Tibial artery (tissue), 4 donors: ENCODE results near the gene RPL13.

Experiments
- DNase-seq, 2 donors: peaks; one replicate each; pipeline ENCODE4 v3.0.0-alpha.2; 2019
- H3K27ac ChIP-seq, 2 donors: fragments of 200-600 bp; sonication (generic) in 1 of 2; 1 replicate in 1 of 2; 2 replicates in 1 of 2; pipeline ENCODE4 v1.5.1; 2018 to 2019; ENCODE audit warnings: mild to moderate bottlenecking in 1 of 2
- H3K27me3 ChIP-seq, 2 donors: fragments of 200-600 bp; sonication (generic) in 1 of 2; one replicate each; pipeline versions ENCODE4 v1.5.1 to v1.6.0; 2016 to 2019
- H3K36me3 ChIP-seq, 3 donors: fragments of 200-600 bp; sonication (generic) in 2 of 3; one replicate each; pipeline ENCODE4 v1.5.1; 2016 to 2019; ENCODE audit warnings: mild to moderate bottlenecking in 2 of 3
- H3K4me1 ChIP-seq, 4 donors: fragments of 200-600 bp; sonication (generic) in 2 of 4; 1 replicate in 3 of 4; 2 replicates in 1 of 4; pipeline ENCODE4 v1.5.1; 2016 to 2019
- H3K4me3 ChIP-seq, 2 donors: fragments of 200-600 bp; sonication (generic) in 1 of 2; 1 replicate in 1 of 2; 2 replicates in 1 of 2; pipeline ENCODE4 v1.5.1; 2018 to 2019; ENCODE audit warnings: mild to moderate bottlenecking in 2 of 2
- H3K9me3 ChIP-seq, 3 donors: fragments of 200-600 bp; sonication (generic) in 1 of 3; one replicate each; pipeline ENCODE4 v1.5.1; 2016 to 2019
- intact Hi-C: fragments of 100-400 bp; cut with DNase I; formaldehyde crosslinking; loops from one replicate; pipeline ENCODE4 v1.15.0; 2023; ENCODE audit warnings: low total_unique reads
- TF ChIP-seq, protein P1 (sequence below), 2 experiments: fragments of 200-600 bp in 1 of 2; fragments of 450-650 bp in 1 of 2; IDR thresholded peaks; one replicate each; pipeline ENCODE4 v1.5.1; 2017 to 2019; ENCODE audit warnings: antibody characterized with exemption in 2 of 2, mild to moderate bottlenecking in 1 of 2, moderate library complexity in 1 of 2

Gene RPL13

DNA sequence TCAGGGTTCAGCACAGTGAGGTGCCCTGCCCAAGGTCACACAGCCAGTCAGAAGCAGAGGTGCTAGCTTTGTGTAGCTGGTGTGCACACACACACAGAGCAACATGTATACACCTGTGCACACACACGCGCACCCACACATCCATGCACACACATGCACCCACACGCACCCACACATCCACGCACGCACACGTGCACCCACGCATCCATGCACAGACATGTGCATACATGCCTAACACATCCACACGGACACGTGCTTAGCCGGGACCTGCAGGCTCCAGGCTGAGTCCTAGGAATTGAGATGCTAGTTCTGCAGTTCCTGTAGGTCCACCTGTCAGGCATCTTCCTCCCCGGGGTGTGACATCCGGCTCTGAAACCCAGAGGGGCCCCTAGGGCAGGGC lies 39.9 kb downstream of the RPL13 start:
- H3K4me1 ChIP-seq, result peaks cover 0 to 11% (median 7%) of the 10 kb centered on the region in 4 donors
- no peaks in the 10 kb centered on the region for H3K36me3 ChIP-seq
- H3K27me3 ChIP-seq, result peaks cover 0 to 28% of the 10 kb centered on the region in 2 donors
- DNase-seq, result no peak
- H3K27ac ChIP-seq, result no peak overlapping the region
- TF ChIP-seq, protein P1, sequence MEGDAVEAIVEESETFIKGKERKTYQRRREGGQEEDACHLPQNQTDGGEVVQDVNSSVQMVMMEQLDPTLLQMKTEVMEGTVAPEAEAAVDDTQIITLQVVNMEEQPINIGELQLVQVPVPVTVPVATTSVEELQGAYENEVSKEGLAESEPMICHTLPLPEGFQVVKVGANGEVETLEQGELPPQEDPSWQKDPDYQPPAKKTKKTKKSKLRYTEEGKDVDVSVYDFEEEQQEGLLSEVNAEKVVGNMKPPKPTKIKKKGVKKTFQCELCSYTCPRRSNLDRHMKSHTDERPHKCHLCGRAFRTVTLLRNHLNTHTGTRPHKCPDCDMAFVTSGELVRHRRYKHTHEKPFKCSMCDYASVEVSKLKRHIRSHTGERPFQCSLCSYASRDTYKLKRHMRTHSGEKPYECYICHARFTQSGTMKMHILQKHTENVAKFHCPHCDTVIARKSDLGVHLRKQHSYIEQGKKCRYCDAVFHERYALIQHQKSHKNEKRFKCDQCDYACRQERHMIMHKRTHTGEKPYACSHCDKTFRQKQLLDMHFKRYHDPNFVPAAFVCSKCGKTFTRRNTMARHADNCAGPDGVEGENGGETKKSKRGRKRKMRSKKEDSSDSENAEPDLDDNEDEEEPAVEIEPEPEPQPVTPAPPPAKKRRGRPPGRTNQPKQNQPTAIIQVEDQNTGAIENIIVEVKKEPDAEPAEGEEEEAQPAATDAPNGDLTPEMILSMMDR (IDR thresholded peaks at IDR 0.05), result no peak
- no peaks in the 10 kb centered on the region for H3K9me3 ChIP-seq
- H3K4me3 ChIP-seq, result no peak overlapping the region
- intact Hi-C loops, result no loop called here

DNA sequence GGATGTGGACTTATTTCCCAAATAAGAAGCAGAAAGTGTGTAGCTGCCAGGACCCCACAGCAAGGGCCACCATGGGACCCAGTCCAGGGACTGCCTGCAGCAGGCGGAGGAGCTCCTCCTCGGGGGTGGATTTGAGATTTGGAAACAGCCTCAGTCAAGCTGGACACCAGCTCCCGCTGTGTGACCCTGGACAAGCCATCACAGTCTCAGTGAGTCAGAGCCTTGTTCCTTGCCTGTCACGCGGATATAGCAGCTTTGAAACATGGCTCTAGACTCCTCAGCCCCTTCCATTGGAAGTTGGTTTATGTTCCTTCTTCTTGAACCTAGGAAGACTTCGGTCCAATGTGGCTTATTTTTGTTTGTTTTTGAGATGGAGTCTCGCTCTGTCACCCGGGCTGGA lies 40.5 kb downstream of the RPL13 start:
- Histone ChIP-seq H3K27ac (no peak overlapping the region), H3K36me3 (no peaks in the 10 kb centered on the region), H3K4me1 (peaks cover 0 to 11% (median 7%) of the 10 kb centered on the region in 4 donors), H3K4me3 (no peak overlapping the region), H3K27me3 (peaks cover 0 to 33% of the 10 kb centered on the region in 2 donors), H3K9me3 (no peaks in the 10 kb centered on the region)
- TF ChIP-seq, protein P1 (IDR thresholded peaks at IDR 0.05), result no peak
- intact Hi-C loops, result no loop called here
- no peak for DNase-seq

DNA sequence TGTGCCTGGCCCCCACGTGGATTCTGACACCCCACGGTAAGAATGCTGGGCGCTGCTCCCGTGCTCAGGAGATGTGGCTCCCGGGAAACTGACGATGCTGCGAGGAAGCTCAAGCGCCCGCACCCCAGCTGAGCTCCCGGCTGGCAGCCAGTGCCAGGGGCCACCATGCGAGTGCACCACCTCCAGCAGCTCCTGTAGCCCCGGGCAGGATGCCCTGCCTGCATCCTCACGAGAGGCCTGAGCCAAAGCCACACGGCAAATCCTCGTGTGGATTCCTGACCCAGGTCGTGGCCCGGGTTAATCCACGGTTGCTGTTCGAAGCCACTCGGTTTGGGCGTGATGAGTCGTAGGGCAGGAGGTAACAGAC lies 41.4 kb downstream of the RPL13 start:
- Histone ChIP-seq H3K36me3 (no peaks in the 10 kb centered on the region), H3K27ac (no peak overlapping the region), H3K9me3 (no peaks in the 10 kb centered on the region), H3K4me3 (no peak overlapping the region), H3K4me1 (peaks cover 0 to 11% (median 7%) of the 10 kb centered on the region in 4 donors), H3K27me3 (peaks cover 0 to 37% of the 10 kb centered on the region in 2 donors)
- intact Hi-C loops, result no loop called here
- no peak for DNase-seq
- TF ChIP-seq, protein P1 (IDR thresholded peaks at IDR 0.05), result no peak

DNA sequence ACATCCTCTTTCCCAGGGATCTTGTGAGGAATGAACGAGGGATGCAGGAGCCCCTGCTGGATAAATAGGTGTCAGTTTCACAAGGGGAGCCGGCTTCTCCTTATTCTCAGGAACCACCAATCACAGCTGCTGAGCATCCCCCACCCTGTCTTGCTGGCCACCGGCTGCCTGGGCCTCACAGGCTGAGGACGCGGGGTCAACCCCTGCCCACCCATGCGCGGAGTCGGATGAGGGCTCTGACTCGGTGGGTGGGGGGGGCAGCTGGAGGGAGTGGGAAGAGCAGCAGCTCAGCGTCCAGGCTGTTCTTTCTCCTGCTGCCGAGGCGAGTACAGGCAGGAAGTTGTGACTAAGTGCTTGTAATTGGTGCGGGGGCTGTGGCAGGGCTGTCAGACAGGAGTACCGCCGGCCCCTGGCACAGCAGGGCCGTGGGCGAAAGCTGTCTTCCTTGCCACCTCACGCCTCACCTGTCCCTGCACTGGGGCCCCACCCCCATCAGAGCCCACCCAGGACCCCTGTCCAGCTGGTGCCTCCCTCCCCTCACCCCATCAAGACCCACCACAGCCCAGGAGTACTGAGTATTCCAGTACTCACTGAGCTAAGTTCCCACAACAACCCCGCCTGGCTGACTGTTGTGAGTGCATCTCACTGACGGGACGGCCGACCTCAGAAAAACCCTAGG lies 41.9 kb downstream of the RPL13 start:
- intact Hi-C loops, result no loop called here
- H3K27ac ChIP-seq, result no peak overlapping the region
- H3K9me3 ChIP-seq, result no peaks in the 10 kb centered on the region
- no peak for DNase-seq
- H3K27me3 ChIP-seq, result peaks cover 0 to 37% of the 10 kb centered on the region in 2 donors
- no peak overlapping the region for H3K4me3 ChIP-seq
- no peaks in the 10 kb centered on the region for H3K36me3 ChIP-seq
- TF ChIP-seq, protein P1 (IDR thresholded peaks at IDR 0.05), result no peak
- H3K4me1 ChIP-seq, result peaks cover 0 to 11% (median 7%) of the 10 kb centered on the region in 4 donors

DNA sequence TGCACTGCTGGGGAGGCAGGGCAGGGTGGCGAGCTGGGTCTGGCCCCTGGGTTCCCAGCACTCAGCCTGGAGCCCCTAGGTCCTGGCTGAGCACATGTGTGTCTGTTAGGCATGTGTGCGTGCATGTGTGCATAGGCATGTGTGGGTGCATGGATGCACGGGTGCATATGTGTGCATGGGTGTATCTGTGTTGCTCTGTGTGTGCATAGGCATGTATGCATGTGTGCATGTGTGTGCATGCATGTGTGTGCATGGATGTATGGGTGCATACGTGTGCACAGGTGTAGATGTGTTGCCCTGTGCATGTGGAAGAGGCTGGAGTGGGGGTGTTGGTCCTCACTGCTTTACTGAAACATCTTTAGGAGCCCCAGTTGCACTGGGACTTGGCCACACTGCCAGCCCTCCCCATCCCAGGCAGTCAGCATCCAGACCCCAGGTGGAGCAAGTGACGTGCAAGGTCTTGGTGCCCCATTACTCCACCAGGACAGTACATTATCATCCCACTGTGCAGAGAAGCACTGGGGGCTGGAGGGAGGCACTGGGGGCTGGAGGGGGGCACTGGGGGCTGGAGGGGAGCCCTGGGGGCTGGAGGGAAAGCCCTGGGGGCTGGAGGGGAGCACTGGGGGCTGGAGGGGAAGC lies 42.6 kb downstream of the RPL13 start:
- H3K27ac ChIP-seq, result no peak overlapping the region
- H3K4me1 ChIP-seq, result peaks cover 0 to 11% (median 7%) of the 10 kb centered on the region in 4 donors
- no peak overlapping the region for H3K4me3 ChIP-seq
- H3K9me3 ChIP-seq, result no peaks in the 10 kb centered on the region
- no peaks in the 10 kb centered on the region for H3K36me3 ChIP-seq
- DNase-seq, result no peak
- TF ChIP-seq, protein P1 (IDR thresholded peaks at IDR 0.05), result no peak
- intact Hi-C loops, result no loop called here
- peaks cover 0 to 38% of the 10 kb centered on the region in 2 donors for H3K27me3 ChIP-seq
